Ovary (tissue), 3 donors: ENCODE measurements around the gene GPHN.

Experiments used
- EP300 ChIP-seq: sonication (generic); formaldehyde crosslinking; IDR thresholded peaks from one replicate; pipeline ENCODE4 v1.6.1; 2017; ENCODE audit warnings: antibody characterized with exemption
- POLR2A ChIP-seq: fragments of 450-650 bp; IDR thresholded peaks from one replicate; pipeline ENCODE4 v1.6.1; 2017; ENCODE audit warnings: antibody characterized with exemption, mild to moderate bottlenecking, moderate library complexity
- TF ChIP-seq, protein P1 (sequence below), 3 donors: fragments of 450-650 bp in 2 of 3; fragments of 200-600 bp in 1 of 3; IDR thresholded peaks; one replicate each; pipeline versions ENCODE4 v1.5.1 to v1.8.0; 2016 to 2022; ENCODE audit warnings: antibody characterized with exemption in 3 of 3, mild to moderate bottlenecking in 1 of 3
- donor health status: DM: no; HTN: no; CAD: no.

DNA sequence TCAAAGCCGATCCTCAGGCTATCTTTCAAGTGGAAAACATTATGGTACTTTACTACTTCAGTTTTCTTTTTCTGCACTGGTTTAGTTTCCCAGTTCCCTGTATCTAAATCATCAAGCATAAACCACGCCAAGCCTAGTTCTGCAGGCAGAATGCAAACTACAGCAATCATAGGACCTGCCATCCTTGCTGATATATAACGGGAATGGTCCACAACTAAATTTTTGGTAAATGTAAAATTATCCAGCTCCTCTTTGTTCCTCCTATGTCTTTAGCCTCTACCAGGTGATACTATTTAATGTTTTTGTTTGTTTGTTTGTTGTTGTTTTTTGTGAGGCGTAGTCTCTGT lies 714.0 kb downstream of the GPHN start:
- TF ChIP-seq, protein P1, sequence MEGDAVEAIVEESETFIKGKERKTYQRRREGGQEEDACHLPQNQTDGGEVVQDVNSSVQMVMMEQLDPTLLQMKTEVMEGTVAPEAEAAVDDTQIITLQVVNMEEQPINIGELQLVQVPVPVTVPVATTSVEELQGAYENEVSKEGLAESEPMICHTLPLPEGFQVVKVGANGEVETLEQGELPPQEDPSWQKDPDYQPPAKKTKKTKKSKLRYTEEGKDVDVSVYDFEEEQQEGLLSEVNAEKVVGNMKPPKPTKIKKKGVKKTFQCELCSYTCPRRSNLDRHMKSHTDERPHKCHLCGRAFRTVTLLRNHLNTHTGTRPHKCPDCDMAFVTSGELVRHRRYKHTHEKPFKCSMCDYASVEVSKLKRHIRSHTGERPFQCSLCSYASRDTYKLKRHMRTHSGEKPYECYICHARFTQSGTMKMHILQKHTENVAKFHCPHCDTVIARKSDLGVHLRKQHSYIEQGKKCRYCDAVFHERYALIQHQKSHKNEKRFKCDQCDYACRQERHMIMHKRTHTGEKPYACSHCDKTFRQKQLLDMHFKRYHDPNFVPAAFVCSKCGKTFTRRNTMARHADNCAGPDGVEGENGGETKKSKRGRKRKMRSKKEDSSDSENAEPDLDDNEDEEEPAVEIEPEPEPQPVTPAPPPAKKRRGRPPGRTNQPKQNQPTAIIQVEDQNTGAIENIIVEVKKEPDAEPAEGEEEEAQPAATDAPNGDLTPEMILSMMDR (IDR thresholded peaks at IDR 0.05) = no peak
- TF ChIP-seq POLR2A = no peak
- TF ChIP-seq EP300 = no peak
